GM19238 (cell line): Measurements from ENCODE around the gene GREM1.

ENCODE experiments used
- DNase-seq: peaks from one replicate; pipeline ENCODE4 v3.0.0; 2011; ENCODE audit warnings: low spot score; ENCODE audit not compliant: insufficient read length

Gene GREM1

DNA sequence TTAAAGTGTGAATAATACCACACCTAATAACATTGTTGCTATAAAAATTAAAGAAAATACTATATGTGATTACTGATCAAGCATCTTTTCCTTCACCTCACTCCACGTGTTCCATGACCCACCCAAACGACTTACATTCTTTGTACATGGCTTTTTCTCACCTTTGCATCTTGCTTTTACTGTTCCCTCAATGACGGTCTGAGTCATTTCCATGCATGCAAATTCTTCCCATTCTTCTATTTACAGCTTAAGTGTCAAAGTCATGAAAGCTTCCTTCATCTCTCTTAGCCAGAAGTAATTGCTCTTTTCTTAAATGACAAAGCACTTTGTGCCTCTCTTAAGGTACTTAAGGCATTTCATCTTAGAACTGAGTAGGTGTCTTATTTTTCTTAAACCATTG, 64.0 kb downstream of the GREM1 start:
- DNase-seq: no peak

GRCh38 chr15:32784581-32784980, 66.8 kb downstream of the GREM1 start:
- no peak for DNase-seq

DNA sequence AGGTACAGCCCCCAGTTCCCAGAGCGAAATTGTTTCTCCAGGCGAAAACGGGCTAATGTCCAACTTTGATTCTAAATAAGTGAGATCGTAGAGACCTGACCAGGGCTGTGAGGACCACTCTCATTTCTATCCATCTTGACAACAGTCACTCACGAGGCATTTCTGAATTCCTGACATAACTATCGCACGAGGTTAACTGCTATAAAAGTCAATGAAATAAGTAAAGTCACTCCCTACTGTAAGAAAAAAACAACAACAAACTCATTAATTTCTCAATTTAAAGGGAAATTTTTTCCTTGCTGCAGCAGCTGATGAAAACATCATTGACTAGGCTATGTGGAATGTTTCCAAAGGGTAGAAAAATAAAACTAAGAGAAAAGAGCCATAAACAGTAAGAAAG, 69.1 kb downstream of the GREM1 start:
- no peak for DNase-seq

GRCh38 chr15:32787949-32788348, 70.1 kb downstream of the GREM1 start:
- DNase-seq: no peak

DNA sequence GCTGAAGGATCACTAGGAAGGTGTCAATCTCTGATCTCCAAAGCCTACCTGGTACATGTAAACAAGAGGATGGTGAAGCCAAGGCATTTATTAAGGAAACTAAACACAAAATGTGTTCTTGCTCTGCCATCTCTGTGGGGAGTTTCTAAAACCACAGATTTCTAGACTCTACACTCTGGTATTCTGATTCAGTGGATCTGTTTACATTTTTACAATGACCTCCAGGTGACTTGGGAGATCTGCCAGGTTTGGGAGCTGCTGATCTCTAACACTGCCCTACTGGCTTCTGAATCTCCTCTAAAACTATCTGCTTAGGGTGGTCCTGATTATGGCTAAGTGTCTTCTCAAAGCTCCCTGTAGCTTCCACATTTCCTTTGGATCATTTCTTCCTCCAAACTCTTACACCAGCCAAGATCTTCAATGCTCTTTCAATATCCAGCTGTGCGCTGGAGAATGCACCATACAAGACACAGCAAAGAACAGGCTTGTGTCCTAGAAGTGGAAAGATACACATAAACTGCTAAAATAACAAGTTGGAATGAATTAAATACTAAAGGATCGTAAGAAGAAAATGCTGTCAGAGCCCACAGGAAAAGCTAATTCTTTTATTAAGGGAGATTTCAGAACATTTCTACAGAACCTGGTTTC, 72.7 kb downstream of the GREM1 start:
- DNase-seq: no peak

DNA sequence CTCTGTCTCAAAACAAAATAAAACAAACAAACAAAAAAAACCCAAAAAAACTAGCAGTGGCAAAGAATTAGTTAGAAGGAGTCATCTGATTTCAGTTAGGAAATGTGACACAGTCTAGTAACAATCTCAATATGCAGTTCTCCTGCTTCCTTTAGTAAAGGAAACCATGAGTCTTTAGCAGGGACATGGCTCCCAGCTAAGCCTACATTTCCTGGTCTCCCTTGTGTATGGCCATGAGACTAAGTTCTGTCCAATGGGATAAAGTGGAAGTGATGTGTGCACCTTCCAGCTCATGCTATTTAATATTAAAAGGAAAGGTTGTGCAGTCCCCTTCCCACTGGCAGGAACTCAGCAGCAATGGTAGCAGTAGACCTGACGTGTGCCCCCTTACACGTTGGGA, 74.6 kb downstream of the GREM1 start:
- DNase-seq: no peak
